Lower lobe of right lung (tissue), 2 donors: ENCODE results near the gene SNPH. TPM values are rescaled to one million over a fixed set of nuclear protein-coding genes. Genes with fewer than 3 reads are reported as not detected.

Experiments
- ATAC-seq, 2 donors: fragments of 200-7000 bp; cut with Tn5 transposase; one replicate each; pipeline ENCODE4 v1.9.1; 2020 to 2022; ENCODE audit warnings: mild to moderate bottlenecking in 2 of 2, moderate library complexity in 2 of 2
- DNase-seq: peaks from one replicate; pipeline ENCODE4 v3.0.0-alpha.2; 2020
- H3K27ac ChIP-seq: fragments of 200-600 bp; one replicate; pipeline ENCODE4 v1.8.0; 2022
- H3K27me3 ChIP-seq: fragments of 200-600 bp; one replicate; pipeline ENCODE4 v1.8.0; 2022; ENCODE audit warnings: low read depth
- H3K36me3 ChIP-seq: fragments of 200-600 bp; one replicate; pipeline ENCODE4 v1.8.0; 2022; ENCODE audit warnings: mild to moderate bottlenecking
- H3K4me1 ChIP-seq: fragments of 200-600 bp; one replicate; pipeline ENCODE4 v1.8.0; 2022
- H3K4me3 ChIP-seq: fragments of 200-600 bp; one replicate; pipeline ENCODE4 v1.8.0; 2022; ENCODE audit warnings: mild to moderate bottlenecking
- H3K9me3 ChIP-seq: fragments of 200-600 bp; one replicate; pipeline ENCODE4 v1.8.0; 2022
- intact Hi-C: fragments of 100-400 bp; cut with DNase I; formaldehyde crosslinking; loops from one replicate; pipeline ENCODE4 v1.11.0; 2022
- total RNA-seq: library from RNA; stranded (reverse); fragmentation: NEBNext Ultra II Directional; extraction: Animal tissue kit (Norgen Biotek cat#: 25700); gene quantifications from one replicate; pipeline ENCODE4 v1.2.1, GENCODE V29; 2021
- TF ChIP-seq, protein P1 (sequence below): fragments of 200-600 bp; IDR thresholded peaks from one replicate; pipeline ENCODE4 v1.8.0; 2022; ENCODE audit warnings: antibody characterized with exemption, mild to moderate bottlenecking
- donor health status: DM: no; HTN: yes; CAD: no; lungs with severe emphysema.

SNPH gene
- total RNA-seq, 1 donor from 2014 or later = 3.8 TPM

DNA sequence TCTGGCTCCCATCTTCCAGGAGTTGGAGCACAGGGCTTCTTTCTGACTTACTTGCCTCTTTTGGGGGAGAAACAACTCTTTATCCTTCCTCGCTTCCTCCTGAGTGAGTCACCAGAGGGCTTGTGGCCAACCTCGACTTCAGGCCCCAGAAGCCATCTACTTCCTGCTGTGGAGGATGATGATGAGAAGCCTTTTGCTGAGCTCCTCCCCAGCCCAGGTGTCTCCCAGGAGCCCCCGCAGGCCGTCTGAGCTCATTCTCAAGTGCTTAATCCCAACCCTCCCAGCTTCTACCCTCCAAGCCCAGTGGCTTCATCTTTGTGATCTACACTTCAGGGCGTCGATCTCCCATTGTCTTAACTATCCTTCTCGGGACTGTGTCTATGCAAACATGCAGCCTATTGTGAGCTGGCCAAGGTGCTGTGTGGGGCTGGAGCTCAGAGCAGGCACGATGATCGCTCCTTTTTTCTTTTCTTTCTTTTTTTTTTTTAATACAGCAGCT lies 35.0 kb downstream of the SNPH start:
- H3K36me3 ChIP-seq = peaks cover 16% of the 10 kb centered on the region
- no peaks in the 10 kb centered on the region for H3K27me3 ChIP-seq
- H3K4me1 ChIP-seq = no peaks in the 10 kb centered on the region
- DNase-seq (no peak), ATAC-seq (no peak)
- TF ChIP-seq, protein P1, sequence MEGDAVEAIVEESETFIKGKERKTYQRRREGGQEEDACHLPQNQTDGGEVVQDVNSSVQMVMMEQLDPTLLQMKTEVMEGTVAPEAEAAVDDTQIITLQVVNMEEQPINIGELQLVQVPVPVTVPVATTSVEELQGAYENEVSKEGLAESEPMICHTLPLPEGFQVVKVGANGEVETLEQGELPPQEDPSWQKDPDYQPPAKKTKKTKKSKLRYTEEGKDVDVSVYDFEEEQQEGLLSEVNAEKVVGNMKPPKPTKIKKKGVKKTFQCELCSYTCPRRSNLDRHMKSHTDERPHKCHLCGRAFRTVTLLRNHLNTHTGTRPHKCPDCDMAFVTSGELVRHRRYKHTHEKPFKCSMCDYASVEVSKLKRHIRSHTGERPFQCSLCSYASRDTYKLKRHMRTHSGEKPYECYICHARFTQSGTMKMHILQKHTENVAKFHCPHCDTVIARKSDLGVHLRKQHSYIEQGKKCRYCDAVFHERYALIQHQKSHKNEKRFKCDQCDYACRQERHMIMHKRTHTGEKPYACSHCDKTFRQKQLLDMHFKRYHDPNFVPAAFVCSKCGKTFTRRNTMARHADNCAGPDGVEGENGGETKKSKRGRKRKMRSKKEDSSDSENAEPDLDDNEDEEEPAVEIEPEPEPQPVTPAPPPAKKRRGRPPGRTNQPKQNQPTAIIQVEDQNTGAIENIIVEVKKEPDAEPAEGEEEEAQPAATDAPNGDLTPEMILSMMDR = no peak
- no peak overlapping the region for H3K4me3 ChIP-seq
- intact Hi-C loops = no loop called here
- H3K27ac ChIP-seq = no peak overlapping the region
- H3K9me3 ChIP-seq = no peaks in the 10 kb centered on the region

DNA sequence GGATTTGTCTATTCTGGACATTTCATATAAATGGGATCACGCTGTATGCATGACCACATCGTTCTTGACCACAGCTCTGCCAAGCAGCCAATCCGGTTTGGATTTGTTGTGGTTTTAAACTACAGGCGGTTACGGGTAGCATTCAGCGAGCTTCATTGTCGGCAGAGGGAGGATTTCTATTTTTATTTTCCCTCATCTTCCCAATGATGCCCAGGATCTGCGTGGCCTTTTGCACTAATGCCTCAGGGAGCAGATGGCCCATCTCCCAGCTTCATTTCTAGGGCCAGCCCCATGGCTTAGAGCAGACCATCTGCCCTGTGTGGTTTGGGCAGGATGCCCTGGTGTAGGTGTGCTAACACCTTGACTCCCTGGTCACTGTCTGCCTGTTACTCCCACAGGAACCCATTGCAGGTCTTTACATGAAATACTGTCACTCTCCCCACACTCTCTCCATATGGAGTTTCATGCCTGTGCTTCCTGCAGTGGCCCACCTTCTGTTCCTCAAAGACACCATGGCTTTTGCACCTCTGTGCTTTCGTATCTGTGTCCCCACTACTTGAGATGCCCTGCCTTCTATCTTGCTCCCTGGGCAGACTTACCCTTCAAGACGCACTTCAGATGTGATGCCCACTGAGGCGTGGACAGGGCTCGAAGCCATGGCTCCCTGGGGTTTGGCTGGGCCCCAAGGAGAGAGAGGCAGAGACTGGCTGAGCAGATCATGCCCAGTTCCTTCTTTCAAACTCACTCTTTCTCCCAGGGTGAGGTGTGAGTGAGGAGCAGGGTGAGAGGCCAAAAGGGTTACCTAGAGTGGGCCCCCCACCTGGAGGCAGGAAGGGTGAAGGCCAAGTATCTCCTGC lies 36.8 kb downstream of the SNPH start:
- H3K27me3 ChIP-seq = no peaks in the 10 kb centered on the region
- no peak overlapping the region for H3K27ac ChIP-seq
- no peak overlapping the region for H3K4me3 ChIP-seq
- ATAC-seq = no peak
- H3K9me3 ChIP-seq = no peaks in the 10 kb centered on the region
- TF ChIP-seq, protein P1 = no peak
- H3K4me1 ChIP-seq = no peaks in the 10 kb centered on the region
- no peak for DNase-seq
- intact Hi-C loops = no loop called here
- H3K36me3 ChIP-seq = peaks cover 16% of the 10 kb centered on the region

- ATAC-seq = peak in 1 of 2 donors; percentile 7
- Histone ChIP-seq H3K4me3 (no peak overlapping the region), H3K27ac (no peak overlapping the region), H3K36me3 (peaks cover 16% of the 10 kb centered on the region), H3K4me1 (no peaks in the 10 kb centered on the region), H3K9me3 (no peaks in the 10 kb centered on the region), H3K27me3 (no peaks in the 10 kb centered on the region)
- no peak for DNase-seq
- TF ChIP-seq, protein P1 = no peak
- intact Hi-C loops = no loop called here
These were observed 38.8 kb downstream of the SNPH start for GRCh38 chr20:1304710-1305515.

GRCh38 chr20:1305712-1306111 lies 39.6 kb downstream of the SNPH start:
- Histone ChIP-seq H3K9me3 (no peaks in the 10 kb centered on the region), H3K36me3 (peaks cover 16% of the 10 kb centered on the region), H3K4me1 (no peaks in the 10 kb centered on the region), H3K27ac (no peak overlapping the region), H3K4me3 (no peak overlapping the region), H3K27me3 (no peaks in the 10 kb centered on the region)
- TF ChIP-seq, protein P1 = no peak
- no peak for DNase-seq
- intact Hi-C loops = no loop called here
- no peak for ATAC-seq

GRCh38 chr20:1306316-1307135 lies 40.4 kb downstream of the SNPH start:
- intact Hi-C loops = no loop called here
- Histone ChIP-seq H3K27ac (no peak overlapping the region), H3K27me3 (no peaks in the 10 kb centered on the region), H3K4me1 (no peaks in the 10 kb centered on the region), H3K9me3 (no peaks in the 10 kb centered on the region), H3K4me3 (no peak overlapping the region), H3K36me3 (peaks cover 16% of the 10 kb centered on the region)
- TF ChIP-seq, protein P1 = no peak
- ATAC-seq (peak in 1 of 2 donors; percentile 22), DNase-seq (no peak)
